ENCODE measurements around the gene TSTD2. TPM values are rescaled to one million over a fixed set of nuclear protein-coding genes. Genes with fewer than 3 reads are reported as not detected.

TSTD2 gene
- total RNA-seq, 1 experiment from 2014 or later, result 29.7 TPM

GRCh38 chr9:97553141-97553540 is 80.0 kb downstream of the TSTD2 start:
- BruUV-seq (replicated peaks), result no TSS peak
- intact Hi-C loops (cut with micrococcal nuclease; ENCODE audit: unreplicated experiment), result no loop called here

DNA sequence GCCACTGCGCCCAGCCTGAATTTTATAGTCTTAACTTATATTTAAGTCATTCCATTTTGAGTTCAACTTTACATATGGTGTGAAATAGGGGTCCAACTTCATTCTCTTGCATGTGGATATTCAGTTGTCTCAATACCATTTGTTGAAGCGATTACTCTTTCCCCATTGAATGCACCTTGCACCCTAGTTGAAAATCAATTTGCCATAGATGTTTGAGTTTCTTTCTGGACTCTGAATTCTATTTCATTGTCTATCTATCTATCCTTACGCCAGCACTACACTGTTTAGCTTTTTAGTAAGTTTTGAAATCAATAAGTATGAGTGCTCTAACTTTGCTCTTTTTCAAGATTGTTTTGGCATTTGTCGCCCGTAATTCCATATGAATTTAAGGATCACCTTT is 81.9 kb downstream of the TSTD2 start:
- BruUV-seq (replicated peaks), result no TSS peak
- H3K27me3 ChIP-seq (replicated peaks; ENCODE audit: insufficient read depth, low read depth, low read length, poor library complexity), result peaks cover 7% of the 10 kb centered on the region
- H3K27ac ChIP-seq (ENCODE audit: low read depth, low read length, poor library complexity, severe bottlenecking), result no peak overlapping the region
- H3K9me3 ChIP-seq (ENCODE audit: low read depth, low read length, poor library complexity, severe bottlenecking), result no peaks in the 10 kb centered on the region
- ChIA-PET CTCF (no interaction called here), POLR2A (ENCODE audit: low non-redundant PET) (no interaction called here)
- H3K4me1 ChIP-seq (ENCODE audit: insufficient read depth, low read length, poor library complexity, severe bottlenecking), result no peaks in the 10 kb centered on the region
- TF ChIP-seq, protein P1, sequence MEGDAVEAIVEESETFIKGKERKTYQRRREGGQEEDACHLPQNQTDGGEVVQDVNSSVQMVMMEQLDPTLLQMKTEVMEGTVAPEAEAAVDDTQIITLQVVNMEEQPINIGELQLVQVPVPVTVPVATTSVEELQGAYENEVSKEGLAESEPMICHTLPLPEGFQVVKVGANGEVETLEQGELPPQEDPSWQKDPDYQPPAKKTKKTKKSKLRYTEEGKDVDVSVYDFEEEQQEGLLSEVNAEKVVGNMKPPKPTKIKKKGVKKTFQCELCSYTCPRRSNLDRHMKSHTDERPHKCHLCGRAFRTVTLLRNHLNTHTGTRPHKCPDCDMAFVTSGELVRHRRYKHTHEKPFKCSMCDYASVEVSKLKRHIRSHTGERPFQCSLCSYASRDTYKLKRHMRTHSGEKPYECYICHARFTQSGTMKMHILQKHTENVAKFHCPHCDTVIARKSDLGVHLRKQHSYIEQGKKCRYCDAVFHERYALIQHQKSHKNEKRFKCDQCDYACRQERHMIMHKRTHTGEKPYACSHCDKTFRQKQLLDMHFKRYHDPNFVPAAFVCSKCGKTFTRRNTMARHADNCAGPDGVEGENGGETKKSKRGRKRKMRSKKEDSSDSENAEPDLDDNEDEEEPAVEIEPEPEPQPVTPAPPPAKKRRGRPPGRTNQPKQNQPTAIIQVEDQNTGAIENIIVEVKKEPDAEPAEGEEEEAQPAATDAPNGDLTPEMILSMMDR (conservative IDR thresholded peaks at IDR 0.05; ENCODE audit: low read depth, low read length), result no peak
- no peak for TF ChIP-seq EZH2 (IDR thresholded peaks at IDR 0.05; ENCODE audit: borderline replicate concordance, low read depth, low read length, poor library complexity, severe bottlenecking)
- H3K36me3 ChIP-seq (ENCODE audit: insufficient read depth, low read length, poor library complexity, severe bottlenecking), result no peaks in the 10 kb centered on the region
- intact Hi-C loops (cut with micrococcal nuclease; ENCODE audit: unreplicated experiment), result no loop called here
- H3K4me3 ChIP-seq (ENCODE audit: low read depth, low read length, poor library complexity, severe bottlenecking), result no peak overlapping the region
- no peak for DNase-seq (ENCODE audit: low spot score)

More at GRCh38 chr9:97553141-97553540, 80.0 kb downstream of the TSTD2 start:
- Histone ChIP-seq H3K36me3 (ENCODE audit: insufficient read depth, low read length, poor library complexity, severe bottlenecking) (no peaks in the 10 kb centered on the region), H3K27ac (ENCODE audit: low read depth, low read length, poor library complexity, severe bottlenecking) (no peak overlapping the region), H3K27me3 (replicated peaks; ENCODE audit: insufficient read depth, low read depth, low read length, poor library complexity) (peaks cover 7% of the 10 kb centered on the region), H3K9me3 (ENCODE audit: low read depth, low read length, poor library complexity, severe bottlenecking) (no peaks in the 10 kb centered on the region), H3K4me3 (ENCODE audit: low read depth, low read length, poor library complexity, severe bottlenecking) (no peak overlapping the region), H3K4me1 (ENCODE audit: insufficient read depth, low read length, poor library complexity, severe bottlenecking) (no peaks in the 10 kb centered on the region)
- no peak for DNase-seq (ENCODE audit: low spot score)
- ChIA-PET CTCF (no interaction called here), POLR2A (ENCODE audit: low non-redundant PET) (no interaction called here)
- TF ChIP-seq, protein P1 (conservative IDR thresholded peaks at IDR 0.05; ENCODE audit: low read depth, low read length), result no peak
- TF ChIP-seq EZH2 (IDR thresholded peaks at IDR 0.05; ENCODE audit: borderline replicate concordance, low read depth, low read length, poor library complexity, severe bottlenecking), result no peak

DNA sequence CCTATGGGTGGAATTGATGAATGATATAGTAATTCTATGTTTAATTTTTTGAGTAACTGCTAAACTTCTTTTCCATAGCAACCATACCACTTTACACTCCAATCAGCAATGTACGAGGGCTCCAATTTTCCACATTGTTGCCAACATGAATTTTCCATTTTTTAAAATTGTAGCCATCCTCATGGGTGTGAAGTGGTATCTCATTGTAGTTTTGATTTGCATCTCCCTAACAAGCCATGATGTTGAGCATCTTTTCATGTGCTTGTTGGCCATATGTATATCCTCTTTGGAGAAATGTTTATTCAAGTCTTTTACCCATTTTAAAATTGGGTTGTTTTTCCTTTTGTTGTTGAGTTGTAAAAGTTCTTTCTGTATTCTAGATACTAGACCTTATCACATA is 82.8 kb downstream of the TSTD2 start:
- Histone ChIP-seq H3K4me3 (ENCODE audit: low read depth, low read length, poor library complexity, severe bottlenecking) (no peak overlapping the region), H3K9me3 (ENCODE audit: low read depth, low read length, poor library complexity, severe bottlenecking) (no peaks in the 10 kb centered on the region), H3K36me3 (ENCODE audit: insufficient read depth, low read length, poor library complexity, severe bottlenecking) (no peaks in the 10 kb centered on the region), H3K27me3 (replicated peaks; ENCODE audit: insufficient read depth, low read depth, low read length, poor library complexity) (peaks cover 7% of the 10 kb centered on the region), H3K4me1 (ENCODE audit: insufficient read depth, low read length, poor library complexity, severe bottlenecking) (no peaks in the 10 kb centered on the region), H3K27ac (ENCODE audit: low read depth, low read length, poor library complexity, severe bottlenecking) (no peak overlapping the region)
- TF ChIP-seq, protein P1 (conservative IDR thresholded peaks at IDR 0.05; ENCODE audit: low read depth, low read length), result no peak
- no peak for TF ChIP-seq EZH2 (IDR thresholded peaks at IDR 0.05; ENCODE audit: borderline replicate concordance, low read depth, low read length, poor library complexity, severe bottlenecking)
- ChIA-PET POLR2A (ENCODE audit: low non-redundant PET) (no interaction called here), CTCF (no interaction called here)
- intact Hi-C loops (cut with micrococcal nuclease; ENCODE audit: unreplicated experiment), result no loop called here
- BruUV-seq (replicated peaks), result no TSS peak
- DNase-seq (ENCODE audit: low spot score), result no peak

Other genes starting within 250 kb of the TSTD2 start
- 3.6 and 4.9 TPM in 2 replicates for gene TDRD7, start 221.3 kb downstream of the TSTD2 start, total RNA-seq (2021)
- 0.09 and 0.24 TPM in 2 replicates for gene TMOD1, start 131.7 kb downstream of the TSTD2 start, total RNA-seq (2021)
- gene NCBP1, start 453 bp upstream of the TSTD2 start, total RNA-seq (2021), result 49.8 and 57.9 TPM in 2 replicates
- gene XPA, start 64.0 kb upstream of the TSTD2 start, total RNA-seq (2021), result 15.6 and 17.9 TPM in 2 replicates
- gene FOXE1, start 219.9 kb upstream of the TSTD2 start, total RNA-seq (2021), result not detected in 2 replicates

All from A673 (cell line).